GM18858 (cell line): ENCODE measurements around the gene HNRNPC.
"Not testable (repeated sequence)": the region's sequence is repeated elsewhere in the genome, so short reads cannot be mapped to it uniquely, and the experiment has no call there.

Experiments
- ATAC-seq: cut with Tn5 transposase; IDR thresholded peaks from one replicate; pipeline ENCODE4 v1.9.1; 2021; ENCODE audit not compliant: unreplicated experiment

HNRNPC gene

DNA sequence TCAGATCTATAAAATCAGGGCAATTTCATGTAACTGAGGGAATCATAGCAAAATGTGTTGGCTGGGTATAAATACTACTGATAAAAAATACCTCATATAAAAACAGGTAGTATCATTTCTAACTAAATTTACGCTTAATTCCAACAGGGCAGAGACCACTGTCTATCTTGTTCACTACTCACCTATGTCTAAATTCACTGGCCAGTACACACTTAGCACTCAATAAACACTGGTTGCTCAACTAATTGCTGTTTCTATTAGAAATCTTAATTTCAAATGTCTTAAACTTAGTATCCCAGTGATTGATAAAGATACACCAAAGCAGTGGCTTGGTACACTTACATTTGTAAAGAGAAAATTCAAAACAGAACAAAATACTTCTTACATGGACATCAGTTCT is 55.6 kb downstream of the HNRNPC start:
- no peak for ATAC-seq

DNA sequence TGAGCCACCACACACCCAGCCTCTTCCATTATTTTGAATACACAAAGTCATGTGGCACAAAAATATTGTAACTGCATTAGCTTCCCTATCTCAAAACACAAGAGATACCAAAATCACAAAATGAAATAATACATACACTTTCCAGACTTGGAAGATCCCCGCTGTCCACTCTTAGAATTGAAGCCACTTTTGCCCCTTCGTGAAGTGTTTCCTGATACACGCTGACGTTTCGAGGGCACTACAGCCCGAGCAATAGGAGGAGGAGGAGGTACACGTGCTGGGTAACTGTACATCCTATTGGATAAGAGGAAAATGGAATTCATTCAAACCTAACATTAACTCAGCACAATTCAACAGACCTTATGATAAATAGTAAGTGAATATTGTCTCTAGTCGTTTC is 56.4 kb downstream of the HNRNPC start:
- ATAC-seq: not testable (repeated sequence)

DNA sequence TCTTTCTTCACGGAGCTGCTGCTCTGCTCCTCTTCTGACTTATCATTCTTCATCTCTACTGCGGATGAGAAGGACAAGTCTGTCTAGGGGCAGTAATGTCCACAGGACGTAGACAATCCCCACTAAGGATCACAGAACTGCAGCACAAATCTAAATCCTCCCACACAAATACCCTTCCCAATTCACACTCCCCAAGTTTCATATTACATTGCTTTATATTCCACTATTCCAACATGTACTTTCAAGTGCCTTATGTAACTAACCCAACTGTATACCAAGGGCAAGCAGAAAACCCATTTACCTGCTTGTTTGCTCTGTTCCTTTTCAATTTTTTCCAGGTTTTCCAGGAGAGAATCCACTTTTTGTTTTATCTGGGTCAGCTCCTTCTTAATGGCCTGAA is 57.7 kb downstream of the HNRNPC start:
- ATAC-seq: no peak

DNA sequence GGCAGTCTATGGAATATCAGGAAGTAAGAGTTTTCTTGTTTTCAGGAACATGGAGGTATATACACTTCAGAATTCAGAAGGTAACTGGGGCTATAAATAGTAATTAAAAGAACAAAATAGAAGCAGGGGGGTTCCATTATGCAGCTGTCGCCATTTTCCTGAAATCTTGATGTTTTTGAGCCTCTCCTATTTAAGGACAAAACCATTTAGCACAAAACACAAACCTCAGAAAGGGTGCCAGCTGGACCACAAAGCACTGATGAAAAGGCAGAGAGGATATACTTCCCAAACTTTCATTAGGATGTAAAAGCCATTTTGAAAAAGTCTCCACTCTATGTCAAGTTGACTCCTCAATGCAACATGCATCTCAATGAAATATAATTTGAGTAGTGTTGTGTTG is 59.2 kb downstream of the HNRNPC start:
- no peak for ATAC-seq

DNA sequence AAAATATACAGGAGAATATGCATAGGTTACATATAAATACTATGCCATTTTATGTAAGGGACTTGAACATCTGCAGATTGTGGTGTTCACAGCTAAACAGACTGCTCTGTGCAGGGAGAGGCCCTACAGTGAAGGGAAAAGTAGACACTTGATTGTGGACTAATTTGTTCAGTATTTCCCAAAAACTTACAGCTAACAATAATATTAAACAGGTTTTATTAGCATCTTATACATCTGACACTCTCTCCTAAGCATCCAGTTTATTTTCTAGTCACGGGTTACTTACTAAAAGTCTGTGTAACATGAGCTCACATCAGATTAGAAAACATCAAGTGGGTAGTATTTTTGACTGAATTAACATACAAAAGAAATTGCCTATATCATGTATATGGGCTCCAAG is 60.1 kb downstream of the HNRNPC start:
- no peak for ATAC-seq

DNA sequence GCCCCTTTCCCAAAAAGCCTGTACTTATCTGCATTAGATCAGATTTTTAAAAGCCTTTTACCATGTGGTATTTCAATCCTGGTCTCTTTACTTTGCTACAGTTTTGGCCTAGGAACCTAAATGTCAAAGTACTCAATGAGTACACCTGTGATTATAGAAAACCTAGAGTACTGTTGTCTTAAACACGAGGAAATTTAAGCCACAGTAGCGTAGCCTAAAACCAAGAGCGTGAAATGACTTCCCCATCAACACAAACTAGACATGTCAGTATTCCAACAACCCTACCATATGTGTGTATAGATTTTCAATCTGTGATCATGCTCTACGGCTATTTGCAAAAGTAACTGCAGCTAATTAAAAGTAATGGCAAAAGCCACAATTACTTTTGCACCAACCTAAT is 60.7 kb downstream of the HNRNPC start:
- no peak for ATAC-seq

DNA sequence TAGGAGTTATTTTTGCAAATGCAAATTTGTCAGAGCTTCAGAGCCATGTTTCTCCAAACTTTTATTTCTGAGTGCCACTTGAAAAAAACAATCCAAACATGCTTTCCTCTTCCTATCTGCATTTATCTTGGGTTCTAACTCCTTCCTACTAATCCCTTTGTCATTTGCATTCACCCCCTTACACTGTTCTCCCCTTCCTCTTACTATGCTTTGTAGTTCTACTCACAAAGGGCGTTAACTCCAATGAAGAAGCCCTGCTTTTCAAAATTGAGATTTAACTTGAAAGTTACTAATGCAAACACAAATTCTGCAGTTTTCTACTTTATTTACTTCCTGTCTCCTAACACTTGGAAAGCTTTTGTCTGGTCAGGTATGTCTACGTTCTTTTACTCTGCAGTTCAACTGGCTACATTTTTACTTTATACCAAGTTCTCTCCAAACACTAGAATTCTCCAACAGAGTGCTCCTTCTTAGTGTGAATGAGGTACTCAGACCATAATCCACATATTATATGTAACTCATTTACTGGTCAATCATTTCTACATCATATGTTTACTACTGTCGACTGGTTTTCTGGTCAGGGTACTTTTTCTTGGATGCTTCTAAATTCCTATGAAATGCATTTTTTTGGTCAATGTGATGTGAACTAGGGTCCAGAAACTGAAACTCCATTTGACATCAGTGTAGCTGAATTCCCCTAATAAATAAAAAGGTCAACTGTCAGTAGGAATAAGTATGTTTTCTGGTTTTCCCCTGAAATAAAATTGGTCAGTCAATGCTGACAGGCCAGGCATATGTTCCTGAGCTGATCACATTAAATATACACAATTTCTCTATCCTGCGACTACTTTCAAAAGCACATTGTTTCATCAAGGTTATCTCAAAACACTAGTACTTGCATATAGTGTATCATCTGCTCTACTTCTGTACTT is 62.2 kb downstream of the HNRNPC start:
- no peak for ATAC-seq

DNA sequence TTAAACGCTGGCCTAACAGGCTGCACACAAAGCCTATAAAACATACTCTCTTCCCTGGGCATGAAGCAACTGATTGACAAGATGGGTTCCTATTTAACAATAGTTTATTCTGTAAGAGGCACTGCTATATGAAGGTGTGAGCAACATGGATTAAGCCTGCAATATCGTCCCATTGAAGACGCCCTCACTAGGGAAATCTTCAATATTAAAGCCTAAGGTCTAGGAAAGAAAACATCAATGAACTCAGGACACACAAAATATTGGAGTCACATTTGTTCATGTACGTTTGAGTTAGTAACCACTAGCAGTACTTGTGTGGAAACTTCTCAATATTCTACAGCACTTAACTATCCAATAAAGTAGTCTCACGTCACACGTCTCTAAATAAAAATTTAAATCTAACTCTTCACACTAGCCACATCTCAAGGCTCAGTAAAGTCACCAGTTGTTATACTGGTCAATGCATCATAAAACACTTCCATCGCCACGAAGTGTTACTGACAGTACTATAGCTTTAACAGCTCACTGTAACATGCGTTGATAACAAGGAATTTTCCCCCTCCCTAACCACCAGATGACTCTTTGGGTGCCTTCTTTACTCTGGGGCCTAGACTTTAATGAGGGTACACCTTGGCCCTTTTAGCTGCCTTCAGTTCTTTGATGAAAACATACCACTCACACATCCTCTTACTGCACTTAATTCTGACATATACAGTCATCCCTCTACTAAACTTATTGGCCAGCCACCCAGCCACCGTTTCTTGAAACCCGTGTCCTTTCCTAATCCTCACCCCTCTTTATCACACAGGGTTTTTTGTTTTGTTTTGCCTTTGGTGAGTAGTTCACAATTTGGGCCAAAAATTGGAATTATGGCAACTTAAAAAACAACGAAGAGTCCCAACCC is 63.3 kb downstream of the HNRNPC start:
- ATAC-seq: no peak

DNA sequence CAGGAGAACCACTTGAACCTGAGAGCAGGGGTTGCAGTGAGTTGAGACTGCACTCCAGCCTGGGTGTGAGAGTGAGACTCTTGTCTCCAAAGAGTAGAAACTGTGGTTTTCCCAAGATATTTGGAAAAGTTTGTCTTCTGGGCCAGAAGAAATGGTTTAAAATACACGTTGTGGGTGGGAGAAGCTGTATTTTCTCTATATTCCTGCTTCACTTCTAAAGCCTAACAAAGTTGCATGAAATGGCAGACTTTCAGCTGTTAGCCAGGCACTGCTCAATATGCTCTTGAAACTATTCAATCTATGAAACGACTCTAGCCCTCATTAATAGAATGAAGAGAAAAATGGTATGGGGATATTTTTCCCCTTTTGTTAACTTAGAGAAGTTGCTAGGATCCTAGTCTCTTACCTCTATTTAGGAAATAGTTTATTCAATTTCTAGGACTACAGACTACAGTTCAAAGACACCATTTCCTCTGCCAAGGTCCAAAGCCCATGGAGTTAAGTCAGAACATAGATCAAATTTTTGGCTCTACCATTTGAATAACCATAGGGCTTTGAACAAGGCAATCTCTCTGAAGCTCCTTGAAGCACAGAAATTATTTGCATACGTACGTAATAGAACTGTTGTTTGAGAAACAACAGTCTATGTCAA is 64.1 kb downstream of the HNRNPC start:
- no peak for ATAC-seq

DNA sequence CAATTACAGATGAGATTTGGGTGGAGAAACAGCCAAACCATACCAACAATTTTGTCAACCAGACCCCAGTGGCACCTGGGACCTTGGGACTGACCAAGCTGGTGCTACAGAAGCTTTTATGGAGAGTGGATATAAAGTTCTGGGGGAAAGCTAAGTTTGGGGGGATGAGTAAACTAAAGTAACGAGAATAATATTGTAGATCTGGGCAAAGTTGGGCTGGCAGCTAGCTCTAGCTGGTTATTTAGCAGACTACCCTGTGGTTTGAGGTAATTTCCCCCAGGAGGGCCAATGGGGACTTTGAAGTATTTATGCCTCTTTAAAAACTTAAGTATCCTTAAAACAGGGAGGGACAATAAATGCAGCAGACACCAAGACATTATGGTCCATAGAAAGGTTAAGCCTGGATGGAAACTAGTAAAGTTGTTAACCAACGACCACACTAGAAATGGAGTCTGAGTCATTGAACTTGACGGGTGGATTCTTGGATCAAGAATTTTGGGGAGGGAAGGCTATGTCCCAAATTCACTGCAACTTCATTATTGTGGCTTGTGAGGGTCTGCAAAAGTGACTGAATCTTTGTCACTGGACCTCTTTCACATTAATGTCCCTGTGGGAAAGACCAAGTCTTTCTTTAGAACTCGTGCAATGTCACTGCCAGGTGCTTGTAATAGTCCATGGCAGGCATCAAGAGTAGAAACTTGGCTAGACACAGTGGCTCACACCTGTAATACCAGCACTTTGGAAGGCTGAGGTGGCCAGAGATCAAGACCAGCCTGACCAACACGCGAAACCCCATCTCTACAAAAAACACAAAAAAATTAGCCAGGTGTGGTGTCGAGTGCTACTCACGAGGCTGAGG is 64.8 kb downstream of the HNRNPC start:
- ATAC-seq: no peak

DNA sequence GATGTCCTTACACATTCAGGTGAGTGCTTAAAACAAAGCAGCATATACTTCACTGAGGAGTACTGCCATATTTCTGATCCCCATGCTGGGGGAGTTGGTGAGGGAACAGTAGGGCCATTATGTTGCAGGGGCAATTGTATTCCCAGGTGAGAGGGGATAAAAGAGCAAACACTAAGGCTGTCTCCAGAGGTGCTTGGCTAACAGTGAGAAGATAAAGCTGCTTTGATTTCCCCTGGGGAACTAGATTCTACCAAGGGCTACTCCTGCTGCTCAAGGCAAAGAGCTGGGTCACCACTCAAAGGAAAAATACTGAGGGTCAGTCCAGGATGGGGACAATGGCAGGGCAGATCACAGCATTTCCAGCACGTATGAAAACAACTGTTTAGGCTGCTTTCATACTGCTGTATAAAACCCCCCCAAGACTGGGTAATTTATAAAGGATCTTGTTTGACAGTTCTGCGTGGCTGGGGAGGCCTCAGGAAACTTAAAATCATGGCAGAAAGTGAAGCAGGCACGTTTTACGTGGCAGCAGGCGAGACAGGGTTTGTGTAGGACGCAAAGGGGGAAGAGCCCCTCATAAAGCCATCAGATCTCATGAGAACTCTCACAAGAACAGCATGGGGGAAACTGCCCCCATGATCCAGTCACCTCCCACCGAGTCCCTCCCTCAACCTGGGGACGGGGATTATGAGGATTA is 65.6 kb downstream of the HNRNPC start:
- no peak for ATAC-seq

DNA sequence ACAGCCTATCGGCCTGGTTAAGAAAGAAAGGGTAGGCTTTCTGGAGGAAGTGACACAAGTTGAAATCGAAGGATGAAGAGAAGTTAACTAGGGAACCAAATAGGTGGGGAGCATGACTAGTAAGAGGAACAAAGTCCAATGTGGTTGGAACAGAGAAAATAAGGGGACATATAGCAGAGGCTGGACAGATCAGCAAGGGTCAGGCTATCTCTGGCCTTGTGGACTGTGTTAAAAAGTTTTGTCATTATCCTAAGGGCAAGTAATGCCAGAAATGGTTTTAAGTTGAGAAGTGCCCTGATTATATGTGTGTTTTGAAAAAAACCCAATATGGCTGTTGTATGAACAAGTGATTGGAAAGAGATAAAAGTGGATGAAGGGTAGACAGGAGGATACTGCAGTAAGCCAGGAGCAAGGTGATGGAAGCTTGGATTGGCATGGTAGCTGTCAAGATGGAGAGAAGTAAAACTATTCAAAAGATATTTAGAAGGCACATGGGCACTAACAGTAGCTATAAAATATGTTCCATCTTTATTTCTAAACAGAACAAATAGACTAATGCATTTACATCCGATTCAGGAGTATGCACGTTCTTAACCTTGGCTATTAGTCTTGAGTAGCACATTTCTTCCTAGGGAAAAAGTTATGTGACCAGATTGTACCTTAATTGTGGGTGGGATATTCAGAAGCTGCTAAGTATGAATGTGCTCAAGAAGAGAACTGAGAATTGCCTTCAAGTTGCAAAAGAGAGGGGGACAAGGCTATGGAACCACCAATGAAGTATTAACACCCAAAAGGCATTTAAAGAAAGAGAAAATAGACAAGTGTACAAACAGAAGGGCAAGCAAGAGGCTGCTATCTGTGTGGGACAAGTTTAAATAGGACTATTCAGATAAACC is 66.5 kb downstream of the HNRNPC start:
- no peak for ATAC-seq

DNA sequence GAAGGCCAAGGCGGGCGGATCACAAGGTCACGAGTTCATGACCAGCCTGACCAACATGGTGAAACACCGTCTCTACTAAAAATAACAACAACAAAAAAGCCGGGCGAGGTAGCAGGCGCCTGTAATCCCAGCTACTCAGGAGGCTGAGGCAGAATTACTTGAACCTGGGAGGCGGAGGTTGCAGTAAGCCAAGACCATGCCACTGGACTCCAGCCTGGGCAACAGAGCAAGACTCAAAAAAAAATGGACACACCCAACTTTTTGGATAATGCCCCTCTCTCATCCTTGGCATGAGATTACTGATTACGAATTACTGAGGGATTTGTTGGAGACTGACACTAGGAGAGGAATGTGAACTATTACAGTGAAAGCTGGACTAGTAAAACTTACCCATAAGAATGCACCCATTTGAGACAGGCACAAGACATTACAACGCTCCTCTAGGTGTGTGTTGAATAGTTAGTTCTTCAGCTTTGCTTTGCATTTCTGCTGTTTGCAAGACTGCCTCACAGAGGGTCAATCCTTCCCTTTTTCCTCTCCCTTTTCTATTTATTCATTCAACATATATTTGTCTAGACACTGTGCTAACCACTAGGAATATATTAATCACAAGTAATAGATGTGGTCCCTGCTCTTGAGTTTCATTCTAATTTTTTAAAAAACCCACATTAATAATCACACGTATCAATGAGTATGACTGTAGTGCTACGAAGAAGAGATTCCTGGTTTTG is 67.3 kb downstream of the HNRNPC start:
- no peak for ATAC-seq

DNA sequence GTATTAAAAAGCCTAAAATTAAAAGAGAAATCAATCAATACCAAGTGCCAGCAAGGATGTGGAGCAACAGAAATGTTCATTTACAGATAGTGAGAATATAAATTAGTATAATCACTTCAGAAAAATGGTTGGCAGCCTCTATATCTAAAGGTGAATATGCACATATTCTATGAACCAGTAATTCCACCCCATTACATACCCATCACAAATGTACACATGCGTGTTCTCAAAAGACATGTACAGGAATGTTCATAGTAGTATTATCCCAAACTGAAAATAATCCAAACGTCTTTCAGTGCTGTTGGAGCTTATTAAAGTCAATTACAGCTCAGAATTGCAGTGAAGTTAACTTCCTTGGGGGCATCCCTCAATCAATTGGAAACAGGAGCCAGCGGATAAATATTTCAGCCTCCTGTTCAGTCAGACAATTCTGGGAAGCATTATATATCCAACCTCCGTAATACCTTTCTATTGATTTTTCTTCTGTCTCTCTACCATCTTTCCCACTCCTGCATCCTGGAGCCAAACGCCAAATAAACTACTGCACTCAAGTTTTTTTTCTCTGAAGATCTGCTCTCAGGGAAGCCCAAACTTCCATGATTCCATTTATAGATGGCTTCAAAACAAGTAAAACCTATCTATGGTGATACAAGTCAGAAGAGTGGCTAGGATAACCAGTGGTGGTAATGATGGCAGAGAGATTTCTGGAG is 68.3 kb downstream of the HNRNPC start:
- no peak for ATAC-seq

DNA sequence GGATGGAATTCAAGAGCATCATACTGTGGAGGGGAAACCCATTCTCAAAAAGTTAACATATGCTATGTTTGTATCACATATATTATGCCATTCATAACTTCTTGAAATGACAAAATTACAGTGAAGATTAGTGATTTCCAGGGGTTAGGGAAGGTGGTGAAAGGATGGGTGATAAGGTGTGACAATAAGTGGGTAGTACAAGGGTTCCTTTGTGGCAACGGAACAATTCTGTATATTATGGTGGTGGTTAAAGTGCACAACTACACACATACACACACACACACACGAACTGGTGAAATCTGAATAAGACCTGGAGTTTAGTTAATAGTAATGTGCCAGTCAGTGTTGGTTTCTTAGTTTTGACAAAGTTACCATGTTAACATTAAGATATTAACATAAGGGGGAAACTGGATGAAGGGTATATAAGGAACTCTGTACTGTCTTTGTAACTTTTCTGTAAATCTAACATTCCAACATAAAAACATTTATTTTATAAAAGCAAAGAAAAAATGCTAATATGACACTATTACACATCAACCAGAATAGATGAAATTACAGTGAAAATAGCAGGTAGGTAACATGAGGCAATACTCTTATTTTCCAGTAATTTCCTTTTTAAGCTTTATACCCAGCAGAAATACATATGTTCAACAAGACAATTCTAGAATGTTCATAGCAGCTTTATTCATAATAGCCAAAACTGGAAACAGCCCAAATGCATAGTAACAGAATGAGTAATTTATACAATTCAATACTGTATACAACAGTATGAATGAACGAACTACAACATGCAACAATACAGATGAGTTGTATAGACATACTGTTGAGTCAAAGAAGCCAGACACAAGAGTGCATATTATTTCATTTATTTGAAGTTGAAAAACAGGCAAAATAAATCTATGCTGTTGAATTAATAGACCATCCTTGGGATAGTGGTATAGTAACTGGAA is 69.4 kb downstream of the HNRNPC start:
- no peak for ATAC-seq

DNA sequence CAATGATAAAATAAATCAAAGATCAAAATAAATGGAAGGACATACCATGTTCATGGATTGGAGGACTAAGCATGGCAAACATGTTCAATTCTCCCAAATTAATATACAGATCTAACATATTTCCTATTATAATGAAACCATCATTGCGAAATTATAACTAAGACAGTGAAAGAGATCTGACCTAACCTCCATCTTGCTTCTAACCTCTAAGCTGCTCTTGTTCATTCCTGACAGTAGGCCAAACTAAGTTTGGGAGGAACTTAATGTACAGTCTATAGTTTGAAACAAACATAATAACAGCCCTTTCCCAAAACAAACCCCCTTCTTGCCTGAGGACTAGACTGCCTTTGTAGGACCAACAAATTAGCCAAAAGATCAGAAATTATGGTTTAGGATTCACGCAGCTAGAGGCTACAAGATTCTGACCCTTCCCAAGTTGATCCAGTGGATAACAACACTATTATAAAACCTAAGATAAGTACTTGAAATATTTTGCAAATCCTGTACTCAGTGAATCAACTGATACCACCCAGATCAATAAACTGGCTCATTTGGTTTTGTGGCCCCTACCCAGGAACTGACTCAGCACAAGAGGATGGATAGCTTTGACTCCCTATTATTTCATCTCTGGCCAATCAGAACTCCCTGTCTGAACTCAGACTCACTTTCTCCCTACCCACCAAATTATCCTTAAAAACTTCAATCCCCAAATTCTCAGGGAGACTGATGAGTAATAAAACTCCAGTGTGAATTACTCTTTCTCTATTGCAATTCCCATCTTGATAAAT is 71.6 kb downstream of the HNRNPC start:
- no peak for ATAC-seq
